HepG2 (cell line): ENCODE data around the gene CELF2. TPM values are rescaled to one million over a fixed set of nuclear protein-coding genes. Genes with fewer than 3 reads are reported as not detected.

Experiments used
- ATAC-seq: fragments of 200-7000 bp; cut with Tn5 transposase; 3 replicates; pipeline ENCODE4 v1.9.1; 2020; ENCODE audit warnings: mild to moderate bottlenecking, moderate library complexity
- BruUV-seq: library from RNA; stranded (reverse); fragments of 400-500 nt; replicated peaks from 2 replicates; lab custom pipeline; 2021; lab: Mats Ljungman, UMichigan
- CTCF ChIA-PET: fragments of 300-600 bp; formaldehyde crosslinking; extraction: SDS; loops from one replicate; lab custom pipeline; 2021; ENCODE audit warnings: low total read pairs, inconsistent platforms, low intra/inter-chr PET ratio; lab: Yijun Ruan, JAX
- POLR2A ChIA-PET: fragments of 350-600 bp; sonication (Branson Sonifier 250); formaldehyde crosslinking; loops from one replicate; lab custom pipeline; 2020; ENCODE audit warnings: antibody characterized with exemption, inconsistent platforms; lab: Yijun Ruan, JAX
- DNase-seq: peaks from one replicate; pipeline ENCODE4 v3.0.0-alpha.2; 2015; ENCODE audit warnings: low spot score
- FAIRE-seq: peaks from 3 replicates; lab custom pipeline; 2011; peaks lifted over from hg19 to GRCh38; lab: Jason Lieb, UNC
- H2AFZ ChIP-seq: one replicate; pipeline ENCODE4 v1.6.1; 2011; ENCODE audit warnings: low read length, inconsistent platforms
- H3K27ac ChIP-seq: fragments of 300-600 bp; 3 replicates; pipeline ENCODE4 v1.8.0; 2011; ENCODE audit warnings: mixed run types, mild to moderate bottlenecking, mixed read lengths, low read length, inconsistent platforms; ENCODE audit not compliant: insufficient read depth; ENCODE audit errors: extremely low read length
- H3K27me3 ChIP-seq, 2 experiments: fragments of 200-600 bp in 1 of 2; 2 replicates in 1 of 2; 3 replicates in 1 of 2; pipeline versions ENCODE4 v1.6.0 to v1.8.0; 2011; ENCODE audit warnings: low read length in 2 of 2, mild to moderate bottlenecking in 2 of 2, moderate library complexity in 2 of 2, inconsistent platforms in 1 of 2; ENCODE audit not compliant: insufficient read depth in 2 of 2, control insufficient read depth in 1 of 2
- H3K36me3 ChIP-seq, 2 experiments: fragments of 200-600 bp in 1 of 2; replicated peaks in 1 of 2; 2 replicates in 1 of 2; 3 replicates in 1 of 2; pipeline versions ENCODE4 v1.5.1 to v1.8.0; 2011; ENCODE audit warnings: low read length in 2 of 2, inconsistent platforms in 1 of 2; ENCODE audit not compliant: insufficient read depth in 2 of 2, control insufficient read depth in 1 of 2
- H3K4me1 ChIP-seq: 2 replicates; pipeline ENCODE4 v1.5.1; 2012; ENCODE audit warnings: low read length, inconsistent platforms; ENCODE audit not compliant: insufficient read depth
- H3K4me2 ChIP-seq: 2 replicates; pipeline ENCODE4 v1.6.0; 2011; ENCODE audit warnings: low read depth, low read length, inconsistent platforms
- H3K4me3 ChIP-seq, 3 experiments: fragments of 200-600 bp in 1 of 3; sonication (generic), shearing (Covaris generic) in 1 of 3; replicated peaks in 1 of 3; 2 replicates each; pipeline ENCODE4 v1.5.1; 2011 to 2016; ENCODE audit warnings: low read length in 3 of 3, inconsistent platforms in 2 of 3, low read depth in 2 of 3, mild to moderate bottlenecking in 2 of 3, control low read depth in 1 of 3, mixed read lengths in 1 of 3; ENCODE audit not compliant: insufficient read depth in 1 of 3
- H3K79me2 ChIP-seq: one replicate; pipeline ENCODE4 v1.6.1; 2011; ENCODE audit warnings: low read length, inconsistent platforms; ENCODE audit not compliant: insufficient read depth
- H3K9ac ChIP-seq: 2 replicates; pipeline ENCODE4 v1.6.0; 2011; ENCODE audit warnings: mild to moderate bottlenecking, low read depth, low read length, inconsistent platforms; ENCODE audit not compliant: insufficient read depth
- H3K9me3 ChIP-seq: 2 replicates; pipeline ENCODE4 v1.5.1; 2012; ENCODE audit warnings: mild to moderate bottlenecking, low read length
- H4K20me1 ChIP-seq: 2 replicates; pipeline ENCODE4 v1.6.0; 2011; ENCODE audit warnings: inconsistent platforms, mild to moderate bottlenecking, low read length, moderate library complexity; ENCODE audit not compliant: insufficient read depth
- MED1 ChIP-seq: sonication (generic); formaldehyde crosslinking; IDR thresholded peaks from 2 replicates; pipeline ENCODE4 v1.4.0; 2020; ENCODE audit warnings: missing genetic modification reagents
- POLR2A ChIP-seq, 2 experiments: IDR thresholded peaks; 2 replicates each; pipeline ENCODE4 v1.6.1; 2011; ENCODE audit warnings: low read depth in 2 of 2, low read length in 2 of 2, mild to moderate bottlenecking in 1 of 2, moderate library complexity in 1 of 2; ENCODE audit not compliant: insufficient read depth in 1 of 2
- RXRB ChIP-seq: IDR thresholded peaks from 2 replicates; pipeline ENCODE4 v1.6.1; 2016; ENCODE audit warnings: borderline replicate concordance, missing genetic modification reagents, missing compliant biosample characterization
- SMAD1 ChIP-seq: sonication (generic); formaldehyde crosslinking; IDR thresholded peaks from 2 replicates; pipeline ENCODE4 v1.4.0; 2020; ENCODE audit warnings: missing genetic modification reagents, low read depth, mild to moderate bottlenecking, borderline replicate concordance
- SP5 ChIP-seq: IDR thresholded peaks from 2 replicates; pipeline ENCODE4 v1.6.1; 2016; ENCODE audit warnings: low read depth, borderline replicate concordance
- SUZ12 ChIP-seq: fragments of 150-350 bp; IDR thresholded peaks from 2 replicates; pipeline ENCODE4 v1.6.1; 2014; ENCODE audit warnings: low read depth, low read length
- THAP9 ChIP-seq: sonication (generic); formaldehyde crosslinking; IDR thresholded peaks from 2 replicates; pipeline ENCODE4; 2020; ENCODE audit warnings: missing genetic modification reagents, mild to moderate bottlenecking, borderline replicate concordance
- ZMAT3 ChIP-seq: sonication (generic); formaldehyde crosslinking; conservative IDR thresholded peaks from 2 replicates; pipeline ENCODE4 v1.7.0; 2021; ENCODE audit warnings: missing genetic modification reagents
- ZNF136 ChIP-seq: sonication (generic); formaldehyde crosslinking; IDR thresholded peaks from 2 replicates; pipeline ENCODE4 v1.8.1; 2022; ENCODE audit warnings: low read depth, mild to moderate bottlenecking, moderate library complexity, missing genetic modification reagents
- ZNF263 ChIP-seq: sonication (generic); formaldehyde crosslinking; IDR thresholded peaks from 2 replicates; pipeline ENCODE4 v1.4.0; 2020; ENCODE audit warnings: missing genetic modification reagents
- ZNF275 ChIP-seq: sonication (generic); formaldehyde crosslinking; IDR thresholded peaks from 2 replicates; pipeline ENCODE4 v1.8.0; 2022; ENCODE audit warnings: missing genetic modification reagents, mild to moderate bottlenecking, inconsistent platforms, borderline replicate concordance
- ZNF430 ChIP-seq: sonication (generic); formaldehyde crosslinking; IDR thresholded peaks from 2 replicates; pipeline ENCODE4 v1.9.0; 2021; ENCODE audit warnings: mild to moderate bottlenecking, missing genetic modification reagents
- ZNF672 ChIP-seq: sonication (generic); formaldehyde crosslinking; IDR thresholded peaks from 2 replicates; pipeline ENCODE4 v1.8.1; 2022; ENCODE audit warnings: missing genetic modification reagents
- ZNF720 ChIP-seq: sonication (generic); formaldehyde crosslinking; IDR thresholded peaks from 2 replicates; pipeline ENCODE4 v1.4.0; 2020; ENCODE audit warnings: missing genetic modification reagents
- ZNF777 ChIP-seq: sonication (generic); formaldehyde crosslinking; IDR thresholded peaks from 2 replicates; pipeline ENCODE4 v1.4.0; 2020; ENCODE audit warnings: missing genetic modification reagents
- ZSCAN31 ChIP-seq: sonication (generic); formaldehyde crosslinking; IDR thresholded peaks from 2 replicates; pipeline ENCODE4 v1.5.0; 2020; ENCODE audit warnings: low read depth, mild to moderate bottlenecking, missing genetic modification reagents
- WGBS: methylation state at CpG from one replicate; pipeline ENCODE4 v1.1.6; 2017; ENCODE audit warnings: low lambda C conversion rate; 5-methylcytosine and 5-hydroxymethylcytosine counted together
- in situ Hi-C: cut with HindIII; loops from 2 replicates; pipeline ENCODE4 v1.10.0; 2017; ENCODE audit warnings: low pct_unique_long_range_greater_than_20kb; ENCODE audit not compliant: extremely low pct_ligation_motif_present
- intact Hi-C: fragments of 100-400 bp; cut with micrococcal nuclease; formaldehyde crosslinking; loops from one replicate; pipeline ENCODE4 v1.10.0; 2022; ENCODE audit not compliant: unreplicated experiment
- polyA plus RNA-seq, 8 experiments: library from polyadenylated mRNA; depleted of rRNA in 3 of 8; stranded (reverse) in 7 of 8; unstranded in 1 of 8; fragments of >200 nt; fragmentation: Illumina TruSeq in 4 of 8; extraction: Trizol in 4 of 8; gene quantifications; 2 replicates each; pipeline versions ENCODE4 v1.2.1 to v1.2.3, GENCODE V29; 2011 to 2016; ENCODE audit warnings: low read depth in 4 of 8, missing spikeins in 1 of 8, mixed read lengths in 1 of 8; ENCODE audit not compliant: insufficient read depth in 1 of 8
- total RNA-seq, 5 experiments: library from RNA; depleted of rRNA; stranded (reverse); fragments of >200 nt; fragmentation: Illumina TruSeq; extraction: Trizol; gene quantifications; 2 replicates each; pipeline ENCODE4 v1.2.3, GENCODE V29; 2016; ENCODE audit warnings: low read depth in 1 of 5

Gene CELF2
- total and polyA plus RNA-seq, 2 of the 13 experiments (the other 11 are each of a cell fraction or from before 2014, with no cell fraction given), result not detected

- TF ChIP-seq ZNF136 (CRISPR knock-in tag) (no peak), SMAD1 (no peak), MED1 (no peak), ZNF777 (CRISPR knock-in tag) (no peak), ZNF275 (no peak), THAP9 (CRISPR knock-in tag) (no peak), POLR2A (IDR thresholded peaks at IDR 0.05; ENCODE audit: insufficient read depth in 1 of 2, low read depth in 2 of 2, low read length in 2 of 2) (no peak), SP5 (CRISPR knock-in tag) (no peak), ZNF263 (CRISPR knock-in tag) (no peak)
Measured at GRCh38 chr10:11322698-11323097, 305.0 kb downstream of the CELF2 start (continued).

GRCh38 chr10:11324761-11325321, 307.2 kb downstream of the CELF2 start:
- Histone ChIP-seq H3K9ac (no peak overlapping the region), H4K20me1 (no peaks in the 10 kb centered on the region), H3K4me1 (no peaks in the 10 kb centered on the region), H2AFZ (no peak overlapping the region)
- in situ Hi-C loops, result no loop called here
- FAIRE-seq (no peak), DNase-seq (no peak), ATAC-seq (no peak)
- intact Hi-C loops, result no loop called here
- no TSS peak for BruUV-seq
- POLR2A ChIA-PET, result no interaction called here
- TF ChIP-seq ZMAT3 (CRISPR knock-in tag), result no peak
- no peak for TF ChIP-seq ZNF430 (CRISPR knock-in tag)
- TF ChIP-seq ZNF672, result no peak
- no peak for TF ChIP-seq ZNF720 (CRISPR knock-in tag)
- TF ChIP-seq ZSCAN31 (CRISPR knock-in tag), result no peak
- no peak for TF ChIP-seq RXRB (CRISPR knock-in tag)
- TF ChIP-seq SUZ12, result no peak
- TF ChIP-seq, all 625 proteins: peak for 0
- CTCF ChIA-PET, result no interaction called here
- H3K4me2 ChIP-seq, result no peak overlapping the region
- no peaks in the 10 kb centered on the region for H3K79me2 ChIP-seq
- peaks cover 2 to 65% of the 10 kb centered on the region in 2 experiments for H3K27me3 ChIP-seq
- H3K36me3 ChIP-seq, result no peaks in the 10 kb centered on the region
- H3K9me3 ChIP-seq, result no peaks in the 10 kb centered on the region
- WGBS, result 5% methylated on average over 11 of the region's 11 CpGs
- H3K4me3 ChIP-seq, result no peak overlapping the region
- H3K27ac ChIP-seq, result no peak overlapping the region
